H1 (cell line): Measurements from ENCODE around the gene FARS2. TPM values are rescaled to one million over a fixed set of nuclear protein-coding genes. Genes with fewer than 3 reads are reported as not detected.

Source experiments
- SIRT6 ChIP-seq: IDR thresholded peaks from one replicate; pipeline ENCODE4 v1.7.1; 2012; ENCODE audit warnings: low read length, inconsistent platforms
- polyA plus RNA-seq, 7 experiments: library from polyadenylated mRNA; depleted of rRNA in 3 of 7; stranded (reverse) in 5 of 7; unstranded in 2 of 7; fragments of >200 nt in 5 of 7; fragments of 200-250 nt in 2 of 7; gene quantifications; 1 replicate in 5 of 7; 2 replicates in 1 of 7; 4 replicates in 1 of 7; pipeline versions ENCODE4 v1.2.1 to v1.2.3, GENCODE V29; 2011 to 2013; ENCODE audit warnings: missing spikeins in 2 of 7, mixed read lengths in 2 of 7
- total RNA-seq: library from RNA; stranded (reverse); fragmentation: NEBNext Ultra II Directional; extraction: Animal tissue kit (Norgen Biotek cat#: 25700); gene quantifications from 2 replicates; pipeline ENCODE4 v1.2.1, GENCODE V29; 2021
- TF ChIP-seq, protein P1 (sequence below): IDR thresholded peaks from 2 replicates; pipeline ENCODE4 v1.6.1; 2012; ENCODE audit warnings: inconsistent platforms

Gene FARS2
- total and polyA plus RNA-seq, 2 of the 8 experiments (the other 6 are each of a cell fraction or from before 2014, with no cell fraction given), result 11.7 to 14.4 TPM

DNA sequence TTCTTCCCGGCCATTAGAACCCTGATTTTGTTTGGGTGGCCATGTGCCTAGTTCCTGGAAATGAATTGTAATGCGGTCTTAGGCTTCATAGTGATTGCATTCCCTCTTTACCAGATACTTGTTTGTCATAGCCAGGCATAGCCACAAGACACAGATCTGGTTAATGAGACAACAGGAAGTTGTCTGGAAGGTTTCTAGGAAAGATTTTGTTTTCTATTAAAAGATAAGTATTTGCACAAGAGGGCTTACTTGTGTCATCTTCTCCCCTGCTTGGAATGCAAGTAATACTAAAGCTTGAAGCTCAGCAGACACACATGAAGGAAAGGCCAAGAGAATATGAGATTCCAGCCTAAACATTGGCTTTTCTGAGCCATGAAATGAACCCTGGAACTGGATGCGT lies 12.9 kb downstream of the FARS2 start (continued):
- TF ChIP-seq, protein P1, sequence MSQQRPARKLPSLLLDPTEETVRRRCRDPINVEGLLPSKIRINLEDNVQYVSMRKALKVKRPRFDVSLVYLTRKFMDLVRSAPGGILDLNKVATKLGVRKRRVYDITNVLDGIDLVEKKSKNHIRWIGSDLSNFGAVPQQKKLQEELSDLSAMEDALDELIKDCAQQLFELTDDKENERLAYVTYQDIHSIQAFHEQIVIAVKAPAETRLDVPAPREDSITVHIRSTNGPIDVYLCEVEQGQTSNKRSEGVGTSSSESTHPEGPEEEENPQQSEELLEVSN, result no peak
- TF ChIP-seq SIRT6, result no peak
